IPS-18a (cell line): ENCODE results near the gene FAM222B.
"Not testable (repeated sequence)": the region's sequence is repeated elsewhere in the genome, so short reads cannot be mapped to it uniquely, and the experiment has no call there.

Source experiments
- H3K27ac ChIP-seq: one replicate; pipeline ENCODE4 v1.5.1; 2013; ENCODE audit warnings: low read length
- H3K27me3 ChIP-seq: one replicate; pipeline ENCODE4 v1.6.1; 2013; ENCODE audit warnings: mild to moderate bottlenecking, low read length; ENCODE audit not compliant: control insufficient read depth, insufficient read depth
- H3K36me3 ChIP-seq: one replicate; pipeline ENCODE4 v1.6.1; 2013; ENCODE audit warnings: low read depth, low read length; ENCODE audit not compliant: control insufficient read depth
- H3K4me1 ChIP-seq: one replicate; pipeline ENCODE4 v1.6.1; 2013; ENCODE audit warnings: low read depth, low read length; ENCODE audit not compliant: control insufficient read depth
- H3K4me3 ChIP-seq: one replicate; pipeline ENCODE4 v1.5.1; 2013; ENCODE audit warnings: low read length
- H3K9ac ChIP-seq: one replicate; pipeline ENCODE4 v1.6.1; 2013; ENCODE audit warnings: mild to moderate bottlenecking, low read length, moderate library complexity
- H3K9me3 ChIP-seq: one replicate; pipeline ENCODE4 v1.6.1; 2013; ENCODE audit warnings: low read depth, low read length; ENCODE audit not compliant: control insufficient read depth

Gene FAM222B

DNA sequence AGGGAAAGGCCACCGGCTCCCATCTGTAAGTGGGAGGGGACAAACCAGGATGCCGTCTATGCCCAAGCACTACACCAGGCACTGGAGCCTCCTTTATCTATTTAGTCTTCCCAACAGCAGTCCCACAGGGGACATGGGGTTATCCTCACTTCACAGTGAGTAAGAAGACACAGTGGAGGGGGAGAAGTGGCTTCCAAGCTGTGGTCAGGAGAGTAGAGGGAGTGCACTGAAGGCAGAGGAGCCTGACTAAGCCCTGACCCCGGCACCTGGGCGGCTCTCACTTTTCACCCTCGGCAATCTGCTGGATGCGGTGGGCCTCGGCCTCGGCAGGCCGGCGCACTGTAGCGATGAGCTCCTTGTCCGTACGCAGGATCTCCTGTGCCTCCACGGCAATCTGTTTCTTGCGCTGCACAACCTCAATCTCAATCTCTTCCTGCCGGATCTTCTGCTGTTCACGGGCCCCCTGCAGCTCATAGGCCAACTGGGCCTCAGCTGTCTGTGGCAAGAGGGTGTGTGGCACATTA lies 39.0 kb upstream of the FAM222B start:
- Histone ChIP-seq H3K36me3 (peaks cover 37% of the 10 kb centered on the region), H3K9me3 (no peaks in the 10 kb centered on the region), H3K9ac (no peak overlapping the region), H3K27me3 (no peaks in the 10 kb centered on the region), H3K27ac (no peak overlapping the region), H3K4me3 (no peak overlapping the region), H3K4me1 (no peaks in the 10 kb centered on the region)

GRCh38 chr17:28880572-28880945 lies 38.0 kb upstream of the FAM222B start:
- no peak overlapping the region for H3K9ac ChIP-seq
- H3K4me1 ChIP-seq: no peaks in the 10 kb centered on the region
- H3K9me3 ChIP-seq: no peaks in the 10 kb centered on the region
- H3K27ac ChIP-seq: no peak overlapping the region
- H3K4me3 ChIP-seq: no peak overlapping the region
- H3K36me3 ChIP-seq: peaks cover 37% of the 10 kb centered on the region
- no peaks in the 10 kb centered on the region for H3K27me3 ChIP-seq

DNA sequence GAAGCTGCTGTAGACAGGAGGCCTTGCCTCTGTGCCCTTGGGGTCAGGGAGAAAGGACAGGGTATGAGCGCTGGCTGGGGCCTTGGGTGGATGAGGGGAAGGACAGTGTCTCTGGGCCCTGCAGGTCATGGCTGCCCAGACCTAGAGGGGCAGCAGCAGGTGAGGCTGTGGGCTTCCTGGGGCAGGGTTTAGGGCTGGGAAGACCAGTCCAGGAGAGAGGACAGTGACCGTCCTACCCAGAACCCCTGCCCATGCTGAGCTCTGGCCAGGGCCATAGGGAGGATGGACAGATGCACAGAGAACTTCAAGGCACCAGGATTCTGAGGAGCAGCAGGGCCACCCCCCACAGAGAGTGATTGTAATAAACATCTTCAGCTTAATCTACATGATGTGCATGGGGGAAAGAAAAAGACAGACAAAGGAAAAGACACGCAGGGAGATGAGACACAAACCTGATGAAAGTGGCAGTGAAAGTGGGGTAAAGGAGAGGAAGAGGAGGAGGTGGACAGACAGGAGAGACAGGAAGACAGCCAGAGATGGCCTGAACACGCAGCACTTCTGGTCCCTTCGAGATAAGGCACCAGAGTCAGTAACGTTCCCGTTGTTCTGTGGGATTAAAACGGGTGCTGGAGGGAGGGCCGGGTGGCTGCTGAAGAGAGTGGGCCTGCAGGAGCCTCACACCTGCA lies 37.4 kb upstream of the FAM222B start:
- no peaks in the 10 kb centered on the region for H3K9me3 ChIP-seq
- H3K9ac ChIP-seq: no peak overlapping the region
- H3K27ac ChIP-seq: no peak overlapping the region

DNA sequence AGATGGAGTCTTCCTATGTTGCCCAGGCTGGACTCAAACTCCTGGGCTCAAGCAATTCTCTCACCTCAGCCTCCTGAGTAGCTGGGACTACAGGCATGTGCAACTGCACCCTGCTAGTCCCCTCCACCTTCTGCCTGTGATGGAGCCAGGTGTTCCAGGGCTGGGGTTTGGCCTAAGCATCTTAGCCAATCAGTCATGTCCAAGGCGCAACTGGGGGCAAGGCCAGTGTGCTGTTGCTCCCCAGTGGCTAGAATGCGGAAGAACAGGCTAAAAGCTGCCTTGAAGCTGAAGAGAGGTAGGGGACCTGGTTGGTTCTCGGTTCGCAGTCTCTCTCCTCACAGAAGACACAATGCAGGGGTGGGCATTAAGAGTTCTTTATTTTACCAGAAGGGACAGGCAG lies 36.4 kb upstream of the FAM222B start:
- Histone ChIP-seq H3K27ac (no peak overlapping the region), H3K9me3 (no peaks in the 10 kb centered on the region), H3K4me3 (no peak overlapping the region), H3K27me3 (no peaks in the 10 kb centered on the region), H3K4me1 (no peaks in the 10 kb centered on the region), H3K36me3 (peaks cover 37% of the 10 kb centered on the region), H3K9ac (no peak overlapping the region)

More for the DNA sequence above, 37.4 kb upstream of the FAM222B start:
- Histone ChIP-seq H3K27me3 (no peaks in the 10 kb centered on the region), H3K4me1 (no peaks in the 10 kb centered on the region), H3K36me3 (peaks cover 37% of the 10 kb centered on the region), H3K4me3 (no peak overlapping the region)

GRCh38 chr17:28878158-28878910 lies 35.7 kb upstream of the FAM222B start:
- Histone ChIP-seq H3K9me3 (no peaks in the 10 kb centered on the region), H3K27me3 (no peaks in the 10 kb centered on the region), H3K4me1 (no peaks in the 10 kb centered on the region), H3K4me3 (no peak overlapping the region), H3K9ac (no peak overlapping the region), H3K36me3 (peaks cover 37% of the 10 kb centered on the region), H3K27ac (no peak overlapping the region)

GRCh38 chr17:28877150-28877711 lies 34.6 kb upstream of the FAM222B start:
- H3K36me3 ChIP-seq: peaks cover 30% of the 10 kb centered on the region
- not testable (repeated sequence) for H3K9ac ChIP-seq, H3K27me3 ChIP-seq, H3K4me3 ChIP-seq, H3K27ac ChIP-seq, H3K9me3 ChIP-seq, H3K4me1 ChIP-seq

- H3K9me3 ChIP-seq: no peaks in the 10 kb centered on the region
- no peak overlapping the region for H3K9ac ChIP-seq
- no peaks in the 10 kb centered on the region for H3K27me3 ChIP-seq
- no peaks in the 10 kb centered on the region for H3K4me1 ChIP-seq
- H3K27ac ChIP-seq: no peak overlapping the region
- no peak overlapping the region for H3K4me3 ChIP-seq
- H3K36me3 ChIP-seq: peaks cover 18% of the 10 kb centered on the region
Measured at GRCh38 chr17:28875848-28876550, 33.4 kb upstream of the FAM222B start.

- Histone ChIP-seq H3K4me3 (no peak overlapping the region), H3K27me3 (no peaks in the 10 kb centered on the region), H3K9ac (no peak overlapping the region), H3K4me1 (no peaks in the 10 kb centered on the region), H3K9me3 (no peaks in the 10 kb centered on the region), H3K27ac (no peak overlapping the region), H3K36me3 (peaks cover 6% of the 10 kb centered on the region)
Measured at GRCh38 chr17:28874750-28875149, 32.2 kb upstream of the FAM222B start.

- Histone ChIP-seq H3K9me3 (no peaks in the 10 kb centered on the region), H3K36me3 (peaks cover 3% of the 10 kb centered on the region), H3K27ac (no peak overlapping the region), H3K4me1 (no peaks in the 10 kb centered on the region), H3K4me3 (no peak overlapping the region), H3K27me3 (no peaks in the 10 kb centered on the region), H3K9ac (no peak overlapping the region)
Measured at GRCh38 chr17:28873839-28874238, 31.2 kb upstream of the FAM222B start.

- no peaks in the 10 kb centered on the region for H3K9me3 ChIP-seq
- no peaks in the 10 kb centered on the region for H3K36me3 ChIP-seq
- H3K4me1 ChIP-seq: no peaks in the 10 kb centered on the region
- H3K9ac ChIP-seq: no peak overlapping the region
- H3K27ac ChIP-seq: no peak overlapping the region
- H3K4me3 ChIP-seq: no peak overlapping the region
- H3K27me3 ChIP-seq: no peaks in the 10 kb centered on the region
Measured at GRCh38 chr17:28871056-28871579, 28.5 kb upstream of the FAM222B start.

DNA sequence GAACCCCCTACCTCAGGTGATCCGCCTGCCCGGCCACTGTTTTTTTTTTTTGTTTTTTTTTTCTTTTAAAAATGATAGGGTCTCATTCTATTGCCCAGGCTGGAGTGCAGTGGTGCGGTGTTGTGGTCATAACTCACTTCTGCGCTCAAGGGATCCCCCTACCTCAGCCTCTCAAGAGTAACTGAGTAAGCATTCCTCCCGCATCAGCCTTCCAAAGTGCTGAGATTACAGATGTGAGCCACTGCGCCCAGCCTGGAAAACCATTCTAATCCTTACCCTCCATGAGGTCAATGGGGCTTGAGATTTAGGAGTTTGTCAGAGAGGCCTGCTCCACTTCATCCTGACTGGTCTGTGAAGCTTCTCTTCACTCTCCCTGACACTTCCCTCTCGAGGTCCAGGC lies 24.7 kb upstream of the FAM222B start:
- H3K27ac ChIP-seq: no peak overlapping the region
- no peak overlapping the region for H3K4me3 ChIP-seq
- no peaks in the 10 kb centered on the region for H3K4me1 ChIP-seq
- H3K9ac ChIP-seq: no peak overlapping the region
- no peaks in the 10 kb centered on the region for H3K36me3 ChIP-seq
- no peaks in the 10 kb centered on the region for H3K27me3 ChIP-seq
- H3K9me3 ChIP-seq: no peaks in the 10 kb centered on the region
